A549 (cell line): ENCODE results near the gene EZH1. TPM values are rescaled to one million over a fixed set of nuclear protein-coding genes. Genes with fewer than 3 reads are reported as not detected.
A peak's percentile ranks its signal among the peaks of the same experiment; 100 is the strongest.

Source experiments
- ATAC-seq, 2 experiments: fragments of 200-7000 bp in 1 of 2; fragments of >200 bp in 1 of 2; cut with Nextera tagmentation in 1 of 2; cut with Tn5 transposase in 1 of 2; 3 replicates each; pipeline versions ENCODE4 v1.8.0 to v1.9.1; 2018 to 2020; ENCODE audit warnings: mild to moderate bottlenecking in 1 of 2, moderate library complexity in 1 of 2
- CTCF ChIA-PET: fragments of 300-600 bp; sonication (Branson Sonifier 250); formaldehyde crosslinking; extraction: SDS; loops from one replicate; lab custom pipeline; 2021; ENCODE audit warnings: antibody characterized with exemption, inconsistent platforms; lab: Yijun Ruan, JAX
- POLR2A ChIA-PET: fragments of 350-600 bp; formaldehyde crosslinking; extraction: SDS; loops from one replicate; lab custom pipeline; 2021; ENCODE audit warnings: antibody characterized with exemption, inconsistent platforms; lab: Yijun Ruan, JAX
- DNase-seq, 2 experiments: peaks; one replicate each; pipeline versions ENCODE4 v3.0.0 to v3.0.0-alpha.2; 2011 to 2016; ENCODE audit warnings: low read depth in 1 of 2, low spot score in 1 of 2
- FAIRE-seq: peaks from 2 replicates; lab custom pipeline; 2011; peaks lifted over from hg19 to GRCh38; lab: Jason Lieb, UNC
- H3K27ac ChIP-seq, 2 experiments: fragments of >200 bp; sonication (Bioruptor Twin); formaldehyde crosslinking; 3 replicates each; pipeline ENCODE4 v1.5.1; 2016 to 2017
- H3K4me1 ChIP-seq: fragments of >200 bp; sonication (Bioruptor Twin); formaldehyde crosslinking; 3 replicates; pipeline ENCODE4 v1.6.1; 2016
- H3K4me2 ChIP-seq: fragments of >200 bp; sonication (Bioruptor Twin); formaldehyde crosslinking; 3 replicates; pipeline ENCODE4 v1.6.1; 2016
- H3K4me3 ChIP-seq: fragments of >200 bp; sonication (Bioruptor Twin); formaldehyde crosslinking; 3 replicates; pipeline ENCODE4 v1.5.1; 2016
- H3K9me3 ChIP-seq: fragments of >200 bp; sonication (Bioruptor Twin); formaldehyde crosslinking; 3 replicates; pipeline ENCODE4 v1.6.1; 2016
- BCL3 ChIP-seq: fragments of >200 bp; sonication (Bioruptor Twin); formaldehyde crosslinking; IDR thresholded peaks from 3 replicates; pipeline ENCODE4 v1.6.1; 2016
- CBX2 ChIP-seq: fragments of 200-600 bp; sonication (generic); IDR thresholded peaks from 2 replicates; pipeline ENCODE4 v1.6.1; 2016; ENCODE audit warnings: low read depth, mild to moderate bottlenecking, borderline replicate concordance
- CBX8 ChIP-seq: fragments of 200-600 bp; sonication (generic); IDR thresholded peaks from 2 replicates; pipeline ENCODE4 v1.6.1; 2016
- CEBPB ChIP-seq, 2 experiments: fragments of >200 bp in 1 of 2; sonication (Bioruptor Twin) in 1 of 2; formaldehyde crosslinking in 1 of 2; IDR thresholded peaks; 2 replicates each; pipeline ENCODE4 v1.6.1; 2012 to 2016
- CTCF ChIP-seq: fragments of >200 bp; sonication (Bioruptor Twin); formaldehyde crosslinking; IDR thresholded peaks from 3 replicates; pipeline ENCODE4 v1.5.1; 2016
- EHMT2 ChIP-seq: fragments of 200-600 bp; sonication (generic); IDR thresholded peaks from 2 replicates; pipeline ENCODE4 v1.6.1; 2016; ENCODE audit warnings: antibody characterized with exemption, low read depth, mild to moderate bottlenecking, moderate library complexity
- ELK1 ChIP-seq: fragments of 150-350 bp; IDR thresholded peaks from 2 replicates; pipeline ENCODE4 v1.6.1; 2014; ENCODE audit warnings: low read depth, mild to moderate bottlenecking, low read length
- FOSL2 ChIP-seq, 2 experiments: fragments of 450-650 bp in 1 of 2; fragments of >200 bp in 1 of 2; sonication (Bioruptor Twin) in 1 of 2; formaldehyde crosslinking; IDR thresholded peaks; 2 replicates each; pipeline versions ENCODE4 v1.5.0 to v1.6.1; 2016 to 2020; ENCODE audit warnings: mild to moderate bottlenecking in 1 of 2, moderate library complexity in 1 of 2
- FOXS1 ChIP-seq: fragments of 250-450 bp; sonication (Bioruptor Pico); IDR thresholded peaks from 2 replicates; pipeline ENCODE4 v1.5.0; 2020; ENCODE audit warnings: mild to moderate bottlenecking, moderate library complexity
- HES2 ChIP-seq: fragments of >200 bp; sonication (Bioruptor Twin); formaldehyde crosslinking; IDR thresholded peaks from 2 replicates; pipeline ENCODE4 v1.6.1; 2016
- HEYL ChIP-seq: fragments of 250-450 bp; sonication (Bioruptor Pico); IDR thresholded peaks from 2 replicates; pipeline ENCODE4 v1.8.0; 2021; ENCODE audit warnings: mild to moderate bottlenecking, moderate library complexity
- HOXB13 ChIP-seq: fragments of 250-450 bp; sonication (Bioruptor Pico); IDR thresholded peaks from 2 replicates; pipeline ENCODE4 v1.5.0; 2020; ENCODE audit warnings: low read depth, mild to moderate bottlenecking, moderate library complexity
- JUN ChIP-seq, 2 experiments: fragments of >200 bp; sonication (Bioruptor Twin); formaldehyde crosslinking; IDR thresholded peaks; 2 replicates in 1 of 2; 3 replicates in 1 of 2; pipeline ENCODE4 v1.6.1; 2016 to 2017
- MAFK ChIP-seq: fragments of 450-650 bp; IDR thresholded peaks from 2 replicates; pipeline ENCODE4 v1.6.1; 2014; ENCODE audit not compliant: partially characterized antibody
- MAX ChIP-seq: IDR thresholded peaks from 2 replicates; pipeline ENCODE4 v1.6.1; 2012
- MAZ ChIP-seq: fragments of 150-350 bp; IDR thresholded peaks from 2 replicates; pipeline ENCODE4 v1.6.1; 2014; ENCODE audit warnings: antibody characterized with exemption, low read depth, low read length, borderline replicate concordance
- NR3C1 ChIP-seq: fragments of >200 bp; sonication (Bioruptor Twin); formaldehyde crosslinking; IDR thresholded peaks from 3 replicates; pipeline ENCODE4 v1.6.1; 2017
- POLR2A ChIP-seq: IDR thresholded peaks from 2 replicates; pipeline ENCODE4 v1.6.1; 2012; ENCODE audit warnings: mild to moderate bottlenecking, low read length
- RAD21 ChIP-seq, 2 experiments: fragments of >200 bp in 1 of 2; sonication (Bioruptor Twin) in 1 of 2; formaldehyde crosslinking in 1 of 2; IDR thresholded peaks in 1 of 2; conservative IDR thresholded peaks in 1 of 2; 2 replicates in 1 of 2; 3 replicates in 1 of 2; pipeline ENCODE4 v1.6.1; 2012 to 2018; ENCODE audit warnings: inconsistent platforms in 1 of 2
- RFX5 ChIP-seq: fragments of 450-650 bp; IDR thresholded peaks from 2 replicates; pipeline ENCODE4 v1.7.1; 2014; ENCODE audit warnings: antibody characterized with exemption, mild to moderate bottlenecking, moderate library complexity
- RNF2 ChIP-seq: fragments of 200-600 bp; sonication (generic); IDR thresholded peaks from 2 replicates; pipeline ENCODE4 v1.6.1; 2016; ENCODE audit warnings: low read depth, mild to moderate bottlenecking, antibody characterized with exemption, moderate library complexity, borderline replicate concordance
- SMC3 ChIP-seq: fragments of >200 bp; sonication (Bioruptor Twin); formaldehyde crosslinking; IDR thresholded peaks from 3 replicates; pipeline ENCODE4 v1.6.1; 2018; ENCODE audit warnings: inconsistent platforms
- SREBF2 ChIP-seq: fragments of 450-650 bp; IDR thresholded peaks from 2 replicates; pipeline ENCODE4 v1.6.1; 2014; ENCODE audit warnings: mild to moderate bottlenecking, moderate library complexity
- TFCP2L1 ChIP-seq: fragments of 250-450 bp; sonication (Bioruptor Pico); IDR thresholded peaks from 2 replicates; pipeline ENCODE4 v1.5.0; 2021; ENCODE audit warnings: mild to moderate bottlenecking
- TP53 ChIP-seq: fragments of 250-450 bp; sonication (Bioruptor Pico); IDR thresholded peaks from 2 replicates; pipeline ENCODE4 v1.5.0; 2021; ENCODE audit warnings: mild to moderate bottlenecking, moderate library complexity
- ZC3H11A ChIP-seq: fragments of 450-650 bp; IDR thresholded peaks from 2 replicates; pipeline ENCODE4 v1.6.1; 2014; ENCODE audit warnings: antibody characterized with exemption, mild to moderate bottlenecking
- WGBS: methylation state at CpG from one replicate; pipeline ENCODE4 v1.1.6; 2017; ENCODE audit errors: missing lambda C conversion rate; 5-methylcytosine and 5-hydroxymethylcytosine counted together
- polyA plus RNA-seq, 4 experiments: library from polyadenylated mRNA; depleted of rRNA in 3 of 4; stranded (reverse); fragments of >200 nt; fragmentation: RNase III in 1 of 4; extraction: RNeasy Plus Mini Kit Qiagen cat#74134 plus additional on column Dnase treatment in 1 of 4; gene quantifications; 2 replicates in 3 of 4; 3 replicates in 1 of 4; pipeline ENCODE4 v1.2.3, GENCODE V29; 2011 to 2017

Gene EZH1
- polyA plus RNA-seq, 2 of the 4 experiments (the other 2 are of a cell fraction), result 20.1 to 41.1 TPM

GRCh38 chr17:42673885-42674754, 70.7 kb downstream of the EZH1 start:
- Histone ChIP-seq H3K4me3 (peak overlapping the region; percentile 87), H3K4me2 (peak overlapping the region; percentile 99), H3K4me1 (peaks cover 40% of the 10 kb centered on the region), H3K27ac (peak overlapping the region; percentile 30 to 95; a peak in 5 of 6 replicates), H3K9me3 (no peaks in the 10 kb centered on the region)
- 32% methylated on average over 27 of the region's 32 CpGs for WGBS
- CTCF ChIA-PET, result interaction anchor here (0.5 to 15.7 kb wide), 27 partner anchors 9 to 310 kb away, joined by 3 to 394 read pairs (median 4); partner anchors contain the start of genes PSMC3IP, RETREG3, TUBG1 and TUBG2
- DNase-seq, result peak; percentile 66 to 95
- peak in 1 of 2 experiments; percentile 50; a peak in 3 of 6 replicates for ATAC-seq
- POLR2A ChIA-PET, result interaction anchor here (1.1 to 1.6 kb wide), 3 partner anchors 15 to 65 kb away, joined by 3 to 7 read pairs (median 7); partner anchors contain the start of genes RETREG3, TUBG1 and TUBG2
- no peak for TF ChIP-seq RNF2
- no peak for TF ChIP-seq JUN (IDR thresholded peaks at IDR 0.05)
- no peak for TF ChIP-seq RFX5
- no peak for TF ChIP-seq TFCP2L1 (CRISPR knock-in tag)
- no peak for TF ChIP-seq FOXS1
- peak; percentile 50 for TF ChIP-seq CTCF
- TF ChIP-seq RAD21 (conservative IDR thresholded peaks at IDR 0.05 in 1 of 2, IDR thresholded peaks at IDR 0.05 in 1 of 2), result peak; percentile 34 to 46; a peak in 4 of 5 replicates
- TF ChIP-seq ELK1, result no peak
- no peak for TF ChIP-seq TP53 (CRISPR knock-in tag)
- no peak for TF ChIP-seq MAFK
- no peak for TF ChIP-seq POLR2A
- no peak for TF ChIP-seq SREBF2
- TF ChIP-seq HES2, result no peak
- no peak for TF ChIP-seq HEYL (CRISPR knock-in tag)
- no peak for TF ChIP-seq BCL3
- no peak for TF ChIP-seq FOSL2 (IDR thresholded peaks at IDR 0.05)
- TF ChIP-seq FOSL2 (CRISPR knock-in tag; IDR thresholded peaks at IDR 0.05), result no peak
- peak; percentile 50 to 84; a peak in 3 of 4 replicates for TF ChIP-seq CEBPB (IDR thresholded peaks at IDR 0.05)
- TF ChIP-seq NR3C1, result no peak
- no peak for TF ChIP-seq MAX
- no peak for TF ChIP-seq CBX2
- TF ChIP-seq SMC3, result peak; percentile 39
- no peak for TF ChIP-seq HOXB13 (CRISPR knock-in tag)
- TF ChIP-seq ZC3H11A, result no peak
- no peak for TF ChIP-seq EHMT2
- TF ChIP-seq CBX8, result no peak
- TF ChIP-seq MAZ, result no peak
- FAIRE-seq, result no peak
